ENCODE data around the gene EML4. TPM values are rescaled to one million over a fixed set of nuclear protein-coding genes. Genes with fewer than 3 reads are reported as not detected.

Gene EML4
- total and polyA plus RNA-seq, 10 of the 15 experiments (the other 5 are each of a cell fraction or from before 2014, with no cell fraction given): 23.1 to 91.3 (median 77.4) TPM

- BruUV-seq (replicated peaks): no TSS peak
- Histone ChIP-seq H3K36me3 (ENCODE audit: control insufficient read depth in 2 of 2, insufficient read depth in 2 of 2, low read length in 1 of 2) (no peaks in the 10 kb centered on the region), H3K27ac (ENCODE audit: control insufficient read depth, insufficient read depth) (no peak overlapping the region), H3K9ac (ENCODE audit: control insufficient read depth, insufficient read depth, low read length) (no peak overlapping the region), H3K27me3 (replicated peaks in 1 of 2; ENCODE audit: control insufficient read depth in 2 of 2, insufficient read depth in 2 of 2, low read length in 1 of 2) (no peaks in the 10 kb centered on the region), H4K20me1 (ENCODE audit: control insufficient read depth, insufficient read depth) (no peaks in the 10 kb centered on the region), H3K4me3 (no peak overlapping the region), H2AFZ (ENCODE audit: control insufficient read depth, low read depth, low read length) (peak overlapping the region; percentile 86; the same call in 1 of the 2 replicates), H3K4me1 (ENCODE audit: control insufficient read depth, insufficient read depth, low read length) (peaks cover 43% of the 10 kb centered on the region), H3K4me2 (ENCODE audit: control insufficient read depth, insufficient read depth) (peak overlapping the region; percentile 94), H3K9me3 (replicated peaks; ENCODE audit: control insufficient read depth, insufficient read depth, low read length) (no peaks in the 10 kb centered on the region), H3K79me2 (ENCODE audit: control insufficient read depth, insufficient read depth, low read length) (no peaks in the 10 kb centered on the region)
- CTCF ChIA-PET: interaction anchor here (0.8 to 1.2 kb wide), 3 partner anchors 34 to 44 kb away, joined by 3 read pairs; no protein-coding TSS in a partner anchor
- TF ChIP-seq TCF3 (IDR thresholded peaks at IDR 0.05; ENCODE audit: borderline replicate concordance, insufficient read depth, low read depth, low read length) (no peak), PAX8 (IDR thresholded peaks at IDR 0.05) (no peak), TCF12 (IDR thresholded peaks at IDR 0.05; ENCODE audit: low read depth, low read length) (no peak), HCFC1 (IDR thresholded peaks at IDR 0.05; ENCODE audit: low read length) (no peak), SP1 (IDR thresholded peaks at IDR 0.05; ENCODE audit: low read depth, low read length) (no peak), ZNF622 (IDR thresholded peaks at IDR 0.05) (no peak), MAX (IDR thresholded peaks at IDR 0.05; ENCODE audit: low read depth, low read length) (no peak), MEF2B (IDR thresholded peaks at IDR 0.05; ENCODE audit: partially characterized antibody, poor library complexity, severe bottlenecking) (no peak), KDM1A (IDR thresholded peaks at IDR 0.05; ENCODE audit: borderline replicate concordance) (no peak), EGR1 (IDR thresholded peaks at IDR 0.05; ENCODE audit: borderline replicate concordance in 1 of 2, low read depth in 2 of 2, low read length in 2 of 2) (no peak), ZNF592 (IDR thresholded peaks at IDR 0.05) (no peak), YBX1 (IDR thresholded peaks at IDR 0.05) (no peak), ZSCAN29 (IDR thresholded peaks at IDR 0.05) (no peak), TCF7 (IDR thresholded peaks at IDR 0.05; ENCODE audit: borderline replicate concordance) (no peak), NFYA (IDR thresholded peaks at IDR 0.05; ENCODE audit: borderline replicate concordance, low read depth, low read length) (no peak)
- DNase-seq (ENCODE audit: low read depth, low spot score) (no peak), ATAC-seq (no peak), FAIRE-seq (no peak)
- intact Hi-C loops (cut with micrococcal nuclease; ENCODE audit: unreplicated experiment): loop anchor here (2.0 kb wide), 1 partner anchor 37 kb away; no protein-coding TSS in a partner anchor
- POLR2A ChIA-PET: interaction anchor here (0.9 to 1.2 kb wide), 2 partner anchors 10 to 15 kb away, joined by 3 to 6 read pairs; no protein-coding TSS in a partner anchor
- SMC1A ChIA-PET (ENCODE audit: uncharacterized antibody, unreplicated experiment): interaction anchor here (0.7 to 5.4 kb wide), 6 partner anchors 9 to 38 kb away, joined by 3 to 19 read pairs (median 8); no protein-coding TSS in a partner anchor
- RAD21 ChIA-PET (ENCODE audit: unreplicated experiment): interaction anchor here (0.7 to 1.7 kb wide), 6 partner anchors 8 to 40 kb away, joined by 3 to 10 read pairs (median 6); no protein-coding TSS in a partner anchor
- WGBS (ENCODE audit: insufficient coverage, insufficient replicate concordance, low lambda C conversion rate, missing lambda C conversion rate): 87% methylated on average over 11 of the region's 11 CpGs
- in situ Hi-C loops (cut with MboI): no loop called here
These were observed 35.4 kb upstream of the EML4 start for GRCh38 chr2:42133771-42134195.
